GM19372 (cell line): ENCODE results near the gene IFT88.
"Not testable (repeated sequence)": the region's sequence is repeated elsewhere in the genome, so short reads cannot be mapped to it uniquely, and the experiment has no call there.

Experiments used
- ATAC-seq: cut with Tn5 transposase; IDR thresholded peaks from one replicate; pipeline ENCODE4 v1.9.1; 2021; ENCODE audit warnings: mild to moderate bottlenecking, low read depth, moderate library complexity; ENCODE audit not compliant: unreplicated experiment

Gene IFT88

DNA sequence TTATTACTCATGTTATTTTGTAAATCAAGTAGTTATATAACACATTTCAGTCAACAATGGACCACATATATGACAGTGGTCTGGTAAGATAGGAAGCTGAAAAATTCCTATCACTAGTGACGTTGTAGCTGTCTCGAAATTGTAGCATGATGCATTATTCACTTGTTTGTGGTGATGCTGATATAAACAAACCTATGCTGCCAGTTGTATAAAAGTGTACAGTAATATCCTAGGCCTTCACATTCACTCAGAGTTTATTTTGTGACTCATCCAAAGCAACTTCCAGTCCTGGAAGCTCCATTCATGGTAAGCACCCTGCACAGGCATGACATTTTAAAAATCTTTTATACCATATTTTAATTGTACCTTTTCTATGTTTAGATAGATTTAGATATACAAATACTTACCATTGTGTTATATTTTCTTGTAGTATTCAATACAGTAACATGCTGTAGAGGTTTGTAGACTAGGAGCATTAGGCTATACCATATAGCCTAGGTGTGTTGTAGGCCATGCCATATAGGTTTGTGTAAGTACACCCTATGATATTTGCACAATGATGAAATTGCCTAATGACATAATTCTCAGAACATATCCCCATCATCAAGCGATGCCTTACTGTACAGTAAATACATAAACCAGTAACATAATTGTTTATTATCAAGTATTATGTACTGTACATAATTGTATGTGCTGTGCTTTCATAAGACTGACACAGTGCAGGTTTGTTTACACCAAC lies 49.3 kb downstream of the IFT88 start:
- no peak for ATAC-seq

DNA sequence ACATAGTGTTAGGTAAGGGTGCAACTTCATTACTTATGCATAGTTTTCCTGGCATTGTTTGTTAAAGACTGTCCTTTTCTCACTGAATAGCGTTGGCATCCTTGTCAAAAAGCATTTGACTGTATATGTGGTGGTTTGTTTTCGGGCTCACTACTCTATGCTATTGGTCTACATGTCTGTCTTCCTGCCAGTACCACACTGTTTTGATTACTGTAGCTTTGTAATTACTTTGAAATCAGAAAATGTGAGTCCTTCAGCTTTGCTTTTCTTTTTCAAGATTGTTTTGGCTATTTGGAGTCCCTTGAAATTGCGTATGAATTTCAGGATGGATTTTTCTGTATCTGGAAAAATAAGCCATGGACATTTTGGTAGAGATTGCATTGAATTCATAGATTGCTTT lies 56.0 kb downstream of the IFT88 start:
- ATAC-seq: no peak

DNA sequence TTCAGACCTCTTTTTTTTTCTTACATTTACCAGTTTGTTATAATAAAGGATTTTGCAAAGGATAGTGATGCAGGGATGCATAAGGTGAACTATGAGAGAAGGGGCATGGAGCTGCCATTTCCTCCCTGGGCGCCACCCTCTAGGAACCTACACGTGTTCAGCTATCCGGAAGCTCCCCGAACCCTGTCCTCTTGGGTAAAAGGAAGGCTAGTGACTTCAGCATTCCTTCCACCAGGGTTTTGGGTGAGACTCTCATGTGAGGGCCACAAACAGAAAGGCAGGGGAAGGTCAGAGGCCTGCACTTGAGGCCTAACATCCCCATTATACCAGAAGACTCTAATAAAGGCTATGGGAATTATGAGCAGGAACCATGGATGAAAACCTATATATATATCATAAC lies 57.3 kb downstream of the IFT88 start:
- no peak for ATAC-seq

- no peak for ATAC-seq
Measured at GRCh38 chr13:20633802-20634201, 66.8 kb downstream of the IFT88 start.

GRCh38 chr13:20636079-20636478 lies 69.1 kb downstream of the IFT88 start:
- no peak for ATAC-seq

DNA sequence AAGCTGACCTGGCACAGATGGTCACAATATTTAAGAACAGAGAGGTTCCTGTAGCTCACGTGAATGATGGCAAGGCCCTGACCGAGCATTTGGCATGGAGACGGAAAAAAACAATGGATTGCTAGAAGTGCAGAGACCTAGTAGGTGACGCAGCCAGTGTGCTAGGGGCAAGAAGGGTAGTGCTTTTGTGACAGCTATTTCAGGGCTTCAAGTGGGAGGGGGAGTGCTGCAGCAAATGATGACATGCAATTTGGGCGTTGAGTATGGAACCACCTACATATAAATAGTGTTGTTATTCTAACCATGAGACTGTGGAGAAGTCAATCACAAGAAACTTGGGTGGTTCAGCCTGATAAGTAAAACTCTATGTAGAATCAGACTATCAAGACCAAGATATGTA lies 70.9 kb downstream of the IFT88 start:
- no peak for ATAC-seq

DNA sequence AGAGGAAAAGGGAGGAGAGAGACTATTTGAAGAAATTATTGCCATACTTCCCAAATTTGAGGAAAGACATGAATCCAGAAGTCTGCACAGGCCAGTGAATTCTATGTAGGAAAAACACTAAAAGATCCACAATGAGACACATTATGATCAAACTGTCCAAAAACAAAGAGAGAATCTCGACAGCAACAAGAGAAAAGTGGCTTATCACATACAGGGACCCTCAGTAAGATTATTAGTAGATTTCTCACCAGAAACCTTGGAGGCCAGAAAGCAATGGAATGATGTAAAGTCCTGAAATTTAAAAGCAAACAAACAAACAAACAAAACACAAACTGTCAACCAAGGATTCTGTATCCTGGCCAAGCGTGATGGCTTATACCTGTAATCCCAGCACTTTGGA lies 80.8 kb downstream of the IFT88 start:
- no peak for ATAC-seq

GRCh38 chr13:20652946-20653345 lies 86.0 kb downstream of the IFT88 start:
- no peak for ATAC-seq

- no peak for ATAC-seq
Measured at GRCh38 chr13:20654156-20654555, 87.2 kb downstream of the IFT88 start.

DNA sequence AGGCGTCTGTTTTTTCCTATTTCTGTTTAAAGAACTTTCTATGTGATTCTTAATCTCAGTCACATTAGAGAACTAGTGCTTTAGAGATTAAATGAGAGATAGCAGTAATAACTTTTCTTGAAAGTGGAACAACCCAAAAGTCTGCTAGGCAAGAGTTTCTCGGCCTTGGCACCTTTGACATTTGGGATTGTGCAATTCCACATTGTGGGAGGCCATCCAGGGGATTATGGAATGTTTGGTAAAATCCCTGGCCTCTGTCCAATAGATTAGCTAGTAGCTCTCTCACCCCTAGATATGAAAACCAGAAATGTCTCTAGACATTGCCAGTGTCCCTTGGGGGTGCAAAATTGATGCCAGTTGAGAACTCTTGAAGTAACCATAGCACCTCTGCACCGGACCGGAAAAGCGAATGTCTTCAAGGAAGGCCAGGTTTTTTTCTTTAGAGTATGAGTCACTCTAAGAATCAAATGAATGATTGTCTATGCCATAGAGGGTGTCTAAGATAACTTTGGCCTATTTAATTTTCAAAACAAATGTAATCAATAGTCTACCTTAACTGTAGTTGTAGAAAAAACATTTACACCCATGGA lies 91.6 kb downstream of the IFT88 start:
- ATAC-seq: no peak

DNA sequence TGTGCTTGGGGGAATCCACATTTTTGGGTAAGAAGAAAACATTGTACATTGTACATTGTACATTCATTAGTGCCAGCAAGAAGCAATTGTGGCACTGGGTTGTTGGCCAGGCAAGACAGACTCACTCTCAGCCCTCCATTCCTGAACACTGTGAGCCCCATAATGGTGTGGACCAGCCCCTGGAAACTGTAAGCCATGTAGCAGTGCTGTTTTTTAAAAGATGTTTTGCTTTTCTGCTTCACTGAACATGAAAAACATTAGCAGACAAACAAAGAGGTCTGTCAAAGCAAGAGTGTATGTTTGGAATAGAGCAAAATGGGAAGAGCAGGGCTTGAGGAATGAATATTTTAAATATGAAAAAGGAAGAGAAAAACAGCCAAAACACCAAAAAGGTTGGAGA lies 97.4 kb downstream of the IFT88 start:
- ATAC-seq: no peak

DNA sequence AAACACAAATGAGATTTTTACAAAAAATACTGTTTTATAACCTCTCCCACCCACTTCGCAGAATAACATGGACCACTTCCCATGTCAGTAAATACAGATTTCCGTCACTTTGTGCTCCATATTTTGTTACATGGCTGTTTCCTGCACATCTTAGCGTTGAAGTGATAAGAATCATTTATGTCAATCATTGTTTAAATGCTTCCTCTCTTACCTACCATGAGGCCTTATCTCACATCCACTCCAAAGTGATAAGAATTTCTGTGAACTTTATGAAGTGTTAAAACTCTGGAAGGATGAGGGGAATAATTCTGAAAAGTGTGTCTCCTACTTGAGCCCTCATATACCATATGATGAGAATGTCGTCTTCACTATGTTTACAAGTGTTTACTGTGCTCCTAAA lies 100.0 kb downstream of the IFT88 start:
- ATAC-seq: no peak

DNA sequence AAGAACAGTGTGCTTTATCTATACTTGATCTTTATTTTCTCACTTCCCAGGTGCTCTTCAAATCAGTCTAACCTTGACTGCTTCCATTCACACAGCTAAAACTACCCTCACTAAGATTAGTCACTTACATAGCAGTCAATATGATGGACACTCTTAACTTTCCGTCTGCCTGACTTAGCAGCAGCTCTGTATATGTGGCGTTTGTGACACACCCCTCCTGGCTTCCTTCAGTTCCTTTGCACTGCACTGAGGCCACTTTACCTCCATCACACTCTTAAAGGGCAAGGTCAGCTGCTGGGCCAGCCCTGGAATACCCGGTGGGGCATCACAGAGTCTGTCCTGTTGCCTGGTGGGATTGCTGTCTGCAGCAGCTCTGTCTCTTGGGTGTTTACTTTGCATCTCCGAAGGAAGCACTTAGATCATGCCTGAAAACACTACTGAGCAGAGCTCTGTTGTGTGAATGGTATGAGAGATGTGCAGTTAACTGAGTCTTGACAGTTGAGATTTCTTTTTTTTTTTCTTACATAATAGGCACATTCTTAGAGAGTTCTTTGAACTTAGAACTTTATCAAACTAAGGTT lies 101.0 kb downstream of the IFT88 start:
- ATAC-seq: no peak

DNA sequence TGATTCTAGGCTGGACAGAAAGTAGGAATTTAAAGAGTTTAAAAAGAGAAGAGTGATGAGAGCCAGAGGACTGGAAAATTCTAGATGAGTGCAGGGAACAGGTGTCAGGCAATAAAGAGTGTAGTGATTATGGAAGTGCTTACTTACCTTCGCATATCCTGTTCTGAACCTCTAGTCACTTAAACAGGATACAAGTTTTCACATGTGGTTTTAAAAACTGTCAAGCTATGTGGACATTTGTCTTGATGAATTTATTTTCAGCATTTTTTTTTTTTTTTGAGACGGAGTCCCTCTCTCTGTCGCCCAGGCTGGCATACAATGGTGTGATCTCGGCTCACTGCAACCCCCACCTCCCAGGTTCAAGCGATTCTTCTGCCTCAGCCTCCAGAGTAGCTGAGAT lies 102.2 kb downstream of the IFT88 start:
- no peak for ATAC-seq

- no peak for ATAC-seq
Measured at GRCh38 chr13:20671789-20672188, 104.8 kb downstream of the IFT88 start.

DNA sequence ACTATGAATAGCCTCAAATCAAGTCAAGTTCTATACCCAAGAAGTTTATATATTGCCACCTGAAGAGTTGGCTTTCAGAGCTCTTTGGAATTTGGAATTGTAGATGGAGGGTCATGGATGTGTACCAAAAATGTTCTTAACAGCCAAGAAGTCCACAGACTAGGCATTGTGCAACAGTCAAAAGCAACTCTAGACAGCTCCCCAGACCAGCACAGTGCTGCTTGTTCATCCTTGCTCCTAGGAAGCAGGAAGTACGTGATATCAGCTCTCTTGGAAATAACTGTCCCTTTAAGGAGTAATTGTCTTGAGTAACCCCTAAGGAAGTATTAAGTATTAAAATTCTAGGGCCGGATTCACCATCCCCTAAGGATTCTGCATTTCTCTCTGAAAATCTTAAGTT lies 105.8 kb downstream of the IFT88 start:
- no peak for ATAC-seq

DNA sequence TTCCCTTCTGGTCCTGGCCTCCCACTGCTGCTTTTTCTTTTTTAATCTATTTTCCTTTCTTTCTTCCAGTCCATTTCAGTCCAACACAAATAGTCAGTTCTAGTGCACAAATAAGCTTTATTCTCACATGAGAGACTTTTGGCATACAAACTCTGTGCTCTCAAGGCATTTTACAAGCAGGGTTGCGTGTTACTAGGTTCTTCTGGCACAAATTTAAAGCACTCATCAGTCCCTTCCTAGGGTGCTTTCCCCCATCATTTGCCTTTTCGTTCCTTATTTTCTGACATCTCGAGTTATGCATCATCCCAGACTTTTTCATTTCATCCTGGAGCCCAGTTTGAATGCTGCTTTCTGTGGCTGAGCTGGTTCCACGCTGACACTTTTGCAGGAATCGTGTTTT lies 106.8 kb downstream of the IFT88 start:
- no peak for ATAC-seq

GRCh38 chr13:20676213-20676612 lies 109.3 kb downstream of the IFT88 start:
- ATAC-seq: no peak

DNA sequence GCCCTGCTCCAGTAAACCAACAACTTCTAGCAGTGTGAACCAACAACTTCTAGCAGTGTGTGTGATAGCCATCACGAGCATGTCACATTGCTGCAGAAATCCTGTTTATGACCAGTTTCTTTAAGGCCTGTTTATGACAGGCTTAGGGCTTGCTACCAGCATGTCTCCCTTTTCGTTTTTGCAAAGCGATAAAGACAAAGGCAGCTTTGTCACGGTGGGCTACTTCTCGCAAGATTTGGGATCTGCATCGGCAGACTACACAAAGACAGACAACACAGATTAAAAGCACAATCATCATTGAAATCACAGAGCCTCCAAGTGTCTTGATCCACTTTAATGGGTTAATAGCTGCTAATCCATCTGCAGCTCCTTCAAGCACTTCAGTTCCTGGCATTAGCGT lies 111.6 kb downstream of the IFT88 start:
- ATAC-seq: not testable (repeated sequence)

- no peak for ATAC-seq
Measured at GRCh38 chr13:20679879-20680278, 112.9 kb downstream of the IFT88 start.

GRCh38 chr13:20680416-20681080 lies 113.6 kb downstream of the IFT88 start:
- no peak for ATAC-seq

- not testable (repeated sequence) for ATAC-seq
Measured at GRCh38 chr13:20681481-20681880, 114.5 kb downstream of the IFT88 start.
